GM12878 (cell line): ENCODE measurements around the gene MIA3.

ENCODE experiments used
- CTCF ChIP-seq, 3 experiments: IDR thresholded peaks in 2 of 3; conservative IDR thresholded peaks in 1 of 3; 2 replicates each; pipeline ENCODE4 v1.5.1; 2011; ENCODE audit warnings: low read depth in 3 of 3, low read length in 3 of 3, mild to moderate bottlenecking in 3 of 3, control low read depth in 2 of 3, moderate library complexity in 2 of 3, inconsistent platforms in 1 of 3, mixed read lengths in 1 of 3; ENCODE audit not compliant: control insufficient read depth in 2 of 3, insufficient read depth in 1 of 3; ENCODE audit errors: extremely low read depth in 1 of 3
- PBX3 ChIP-seq: IDR thresholded peaks from 2 replicates; pipeline ENCODE4 v1.6.1; 2011; ENCODE audit warnings: mild to moderate bottlenecking, low read depth, low read length, moderate library complexity; ENCODE audit not compliant: insufficient replicate concordance
- POLR2A ChIP-seq: IDR thresholded peaks from 2 replicates; pipeline ENCODE4 v1.6.1; 2011; ENCODE audit warnings: low read depth, mild to moderate bottlenecking, low read length
- RFX5 ChIP-seq: IDR thresholded peaks from 2 replicates; pipeline ENCODE4 v1.6.1; 2011; ENCODE audit warnings: low read depth, low read length, improper control_type of control experiment
- USF2 ChIP-seq: IDR thresholded peaks from 2 replicates; pipeline ENCODE4 v1.6.1; 2011; ENCODE audit warnings: low read depth, low read length, improper control_type of control experiment, borderline replicate concordance

GRCh38 chr1:222702210-222702609 is 84.3 kb downstream of the MIA3 start:
- no peak for TF ChIP-seq USF2
- no peak for TF ChIP-seq RFX5
- no peak for TF ChIP-seq CTCF (IDR thresholded peaks at IDR 0.05 in 2 of 3, conservative IDR thresholded peaks at IDR 0.05 in 1 of 3; ENCODE audit: control insufficient read depth in 2 of 3, extremely low read depth in 1 of 3, insufficient read depth in 1 of 3, low read depth in 3 of 3, low read length in 3 of 3)
- no peak for TF ChIP-seq PBX3
- no peak for TF ChIP-seq POLR2A
